GM20431 (cell line): Measurements from ENCODE around the gene C1QTNF5.

Source experiments
- in situ Hi-C: fragments of 300-500 bp; cut with MseI, MboI; formaldehyde crosslinking; loops from one replicate; pipeline ENCODE4 v1.15.0; 2020; ENCODE audit warnings: low sequenced_read_pairs; ENCODE audit not compliant: unreplicated experiment

C1QTNF5 gene

DNA sequence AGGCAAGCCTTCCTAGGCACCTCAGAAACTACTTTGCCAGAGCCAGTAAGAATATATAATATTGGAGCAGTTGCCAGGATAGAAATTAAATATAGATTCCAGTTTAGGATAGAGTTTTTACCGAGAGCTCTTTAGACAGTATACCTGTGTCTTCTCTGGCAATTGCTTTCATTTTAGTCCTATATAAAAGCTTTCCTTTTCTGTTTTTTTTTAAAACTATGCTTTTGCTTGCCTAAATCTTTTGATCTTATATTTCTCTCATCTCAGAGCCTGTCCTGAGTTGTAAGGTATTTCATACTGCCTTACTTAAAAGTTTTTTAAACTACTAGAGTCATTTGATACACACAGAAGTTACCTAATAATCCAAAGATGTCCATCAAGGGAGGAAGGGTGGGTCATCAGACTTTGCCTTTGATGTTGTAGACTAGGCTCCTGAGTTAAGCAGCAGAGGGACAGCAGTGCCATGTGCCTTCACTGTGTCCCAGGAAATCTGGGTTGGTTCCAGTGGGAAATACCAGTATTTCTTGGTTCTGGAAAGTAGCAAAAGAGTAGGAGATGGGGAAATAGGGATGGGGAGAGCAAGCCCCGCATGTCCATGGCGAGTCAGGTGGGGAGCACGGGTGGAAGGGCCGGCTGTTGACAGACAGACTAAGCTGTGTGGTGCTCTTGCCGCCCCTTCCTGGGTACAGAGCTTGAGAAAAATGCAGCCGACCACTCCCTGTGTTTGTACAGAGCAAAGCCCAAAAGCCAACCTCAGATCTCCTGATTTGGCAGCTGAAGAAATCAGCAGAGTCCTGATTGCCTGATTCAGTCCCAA is 34.9 kb downstream of the C1QTNF5 start:
- in situ Hi-C loops, result no loop called here

DNA sequence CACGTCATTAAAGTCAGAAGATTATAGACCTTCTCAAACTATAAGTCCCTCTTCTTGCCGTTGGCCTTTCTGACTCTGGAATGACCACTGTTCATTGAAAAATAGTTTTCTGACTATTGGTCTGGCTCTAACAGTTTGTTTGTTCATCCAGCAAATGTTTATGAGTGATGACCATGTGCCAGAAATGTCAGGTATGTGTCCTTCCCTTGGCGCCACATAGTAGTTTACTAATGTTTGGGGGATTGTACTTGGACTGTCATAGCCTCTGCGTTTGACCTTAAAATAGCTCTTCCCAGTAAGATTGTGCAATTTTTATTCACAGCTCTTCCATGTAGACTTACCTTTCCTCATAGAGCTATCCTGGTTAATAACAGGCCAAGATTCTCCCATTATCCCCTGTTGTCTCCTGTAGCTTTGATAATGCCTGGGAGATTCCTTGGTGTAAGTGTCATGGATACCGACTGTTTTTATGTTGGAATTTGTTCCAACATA is 37.4 kb downstream of the C1QTNF5 start:
- in situ Hi-C loops, result no loop called here

DNA sequence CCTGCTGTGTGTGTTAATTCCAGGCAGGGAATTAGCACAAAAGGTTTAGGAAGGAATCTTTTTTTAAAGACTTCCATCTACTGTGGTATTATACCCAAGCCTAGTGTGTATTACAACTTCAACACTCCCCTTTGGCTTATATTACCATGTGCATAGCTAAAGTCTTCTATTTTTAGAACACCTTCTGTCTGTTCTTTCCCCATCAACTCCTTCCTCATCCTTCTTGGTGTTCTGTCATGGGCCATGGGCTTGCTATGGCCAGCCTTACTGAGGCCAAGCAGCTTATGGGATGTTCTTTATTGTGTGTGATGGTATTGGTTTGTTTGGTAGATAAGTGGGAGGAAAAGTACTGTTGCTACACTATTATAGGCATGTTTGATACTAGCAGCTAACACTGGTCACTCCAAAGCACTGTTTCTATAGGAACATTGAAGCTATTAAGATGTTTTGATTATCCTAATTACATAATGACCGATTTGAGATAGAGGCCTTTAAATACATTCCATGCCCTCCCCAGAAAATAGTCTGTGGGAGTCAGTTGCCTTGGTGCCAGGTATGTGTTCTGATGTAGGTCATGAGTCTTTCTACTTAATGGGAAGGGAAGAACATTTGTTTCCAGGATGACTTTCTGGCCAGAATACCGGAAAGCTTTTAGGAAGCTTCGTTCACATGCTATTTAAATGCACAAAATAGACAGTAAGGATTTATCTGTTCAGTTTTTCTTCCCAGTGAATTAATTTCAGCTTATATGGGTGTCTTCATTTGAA is 40.3 kb downstream of the C1QTNF5 start:
- in situ Hi-C loops, result no loop called here

DNA sequence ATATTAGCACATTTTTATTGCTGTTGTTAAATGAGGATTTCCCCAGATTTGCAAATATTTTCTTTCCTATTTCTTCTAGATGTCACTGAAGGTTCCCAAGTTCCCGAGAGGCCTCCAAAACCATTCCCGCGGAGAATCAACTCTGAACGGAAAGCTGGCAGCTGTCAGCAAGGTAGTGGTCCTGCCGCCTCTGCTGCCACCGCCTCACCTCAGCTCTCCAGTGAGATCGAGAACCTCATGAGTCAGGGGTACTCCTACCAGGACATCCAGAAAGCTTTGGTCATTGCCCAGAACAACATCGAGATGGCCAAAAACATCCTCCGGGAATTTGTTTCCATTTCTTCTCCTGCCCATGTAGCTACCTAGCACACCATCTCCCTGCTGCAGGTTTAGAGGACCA is 41.3 kb downstream of the C1QTNF5 start:
- in situ Hi-C loops, result no loop called here

DNA sequence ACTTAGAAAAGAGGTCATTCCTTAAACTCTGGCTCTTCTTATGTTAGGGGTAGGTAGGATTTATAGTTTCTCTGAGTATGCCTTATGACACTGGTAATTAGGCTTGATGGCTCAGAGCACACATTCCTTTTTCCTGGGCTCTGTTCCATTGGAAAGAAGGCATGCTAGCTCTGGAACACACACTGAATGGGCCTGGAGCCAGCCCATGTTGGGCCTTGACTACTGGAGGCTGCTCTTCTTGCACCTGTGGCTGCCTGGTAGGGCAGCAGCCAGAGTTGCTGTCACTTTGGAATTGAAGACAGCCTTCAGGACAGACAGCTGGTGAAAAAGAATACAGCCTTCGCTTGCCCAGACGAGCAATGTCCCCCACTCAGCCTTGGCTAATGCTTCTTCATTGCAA is 42.0 kb downstream of the C1QTNF5 start:
- in situ Hi-C loops, result no loop called here

DNA sequence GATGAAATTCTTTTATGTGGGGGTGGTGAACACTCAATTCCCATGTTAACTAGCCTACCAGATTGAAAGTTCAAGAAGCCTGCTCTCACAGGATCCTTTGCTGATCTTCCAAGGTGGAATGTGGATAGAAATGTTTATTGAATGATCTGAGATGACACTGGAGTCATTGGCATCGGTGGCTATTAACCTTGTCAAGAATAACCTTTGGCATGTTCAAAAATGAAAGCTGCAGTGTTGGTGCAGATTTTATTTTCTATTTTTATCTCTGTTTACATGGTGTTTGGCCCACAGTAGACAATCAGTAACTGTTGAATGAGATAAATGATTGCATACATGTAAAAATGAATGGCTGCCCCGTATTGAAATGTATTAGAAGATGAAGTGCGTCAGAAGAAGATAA is 42.7 kb downstream of the C1QTNF5 start:
- in situ Hi-C loops, result no loop called here

DNA sequence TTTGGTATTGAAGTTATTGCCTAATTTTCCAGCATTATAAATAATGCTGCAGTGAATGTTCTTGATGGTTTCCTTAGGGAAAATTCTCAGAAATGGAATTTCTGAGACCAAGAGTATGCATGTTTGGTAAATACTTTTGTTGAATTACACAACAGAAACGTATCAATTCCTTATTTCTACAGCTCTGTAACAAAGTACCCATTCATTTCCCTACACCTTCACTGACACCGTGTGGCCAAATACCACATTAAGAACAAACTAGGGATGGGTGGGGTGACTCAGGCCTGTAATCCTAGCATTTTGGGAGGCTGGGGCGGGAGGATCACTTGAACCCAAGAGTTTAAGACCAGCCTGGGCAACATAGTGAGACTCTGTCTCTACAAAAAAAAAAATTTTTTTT is 45.5 kb downstream of the C1QTNF5 start:
- in situ Hi-C loops, result no loop called here

DNA sequence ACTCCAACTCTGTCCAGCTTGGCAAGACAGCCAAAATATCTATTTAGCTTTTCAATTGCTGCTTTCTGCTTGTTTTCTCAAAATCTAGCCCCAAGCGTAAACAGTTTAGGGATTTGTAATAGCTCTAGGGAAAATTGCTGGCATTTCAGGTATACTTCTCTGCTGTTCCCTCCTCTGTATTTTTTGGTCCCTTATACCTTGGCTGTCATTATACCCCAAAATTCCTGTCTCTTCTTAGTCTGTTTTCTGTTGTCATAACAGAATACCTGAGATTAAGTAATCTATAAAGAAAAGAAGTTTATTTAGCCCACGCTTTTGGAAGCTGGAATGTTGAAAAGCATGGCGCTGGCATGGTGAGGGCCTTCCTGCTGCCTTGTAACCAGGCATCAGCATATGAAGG is 47.2 kb downstream of the C1QTNF5 start:
- in situ Hi-C loops, result no loop called here

DNA sequence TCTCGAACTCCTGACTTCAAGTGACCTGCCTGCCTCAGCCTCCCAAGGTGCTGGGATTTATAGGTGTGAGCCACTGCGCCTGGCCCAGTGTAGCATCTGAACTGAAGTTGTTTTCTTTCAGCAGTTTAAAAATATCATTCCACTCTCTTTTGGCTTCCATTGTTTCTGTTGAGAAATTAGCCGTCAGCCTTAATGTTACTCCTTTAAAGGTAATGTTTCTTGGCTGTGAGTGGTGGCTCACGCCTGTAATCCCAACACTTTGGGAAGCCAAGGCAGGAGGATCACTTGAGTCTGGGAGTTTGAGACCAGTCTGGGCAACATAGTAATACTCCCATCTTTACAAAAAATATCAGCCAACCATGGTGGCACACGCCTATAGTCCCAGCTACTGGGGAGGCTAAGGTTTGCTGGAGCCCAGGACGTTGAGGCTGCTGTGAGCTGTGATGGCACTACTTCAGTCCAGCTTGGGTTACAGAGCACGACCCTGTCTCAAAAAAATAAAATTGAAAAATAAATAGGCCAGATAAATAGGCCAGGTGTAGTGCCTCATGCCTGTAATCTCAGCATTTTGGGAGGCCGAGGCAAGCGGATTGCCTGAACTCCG is 49.7 kb downstream of the C1QTNF5 start:
- in situ Hi-C loops, result no loop called here
